ENCODE results near the gene PHF10.

PHF10 gene

DNA sequence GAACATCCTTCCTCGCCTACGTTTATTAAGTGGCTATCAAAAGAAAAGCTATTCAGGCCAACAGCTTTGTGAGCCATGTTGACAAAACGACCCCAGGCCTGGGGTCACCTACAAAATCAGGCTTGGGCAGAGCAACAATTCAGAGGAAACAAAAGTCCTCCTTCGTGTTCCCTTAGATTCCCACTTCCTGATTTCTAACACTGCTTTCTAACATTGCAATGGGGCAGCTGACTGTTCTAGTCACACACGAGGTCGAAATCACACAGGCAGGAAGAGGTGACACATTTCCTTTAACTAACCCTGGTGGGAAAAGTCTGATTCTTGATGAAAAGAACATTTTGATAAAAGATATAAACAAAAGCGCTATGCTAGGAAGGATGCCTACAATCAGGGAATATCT is 54.4 kb downstream of the PHF10 start:
- no peak for DNase-seq

GRCh38 chr6:169669147-169669546 is 55.2 kb downstream of the PHF10 start:
- DNase-seq = no peak

GRCh38 chr6:169668203-169668847 is 56.0 kb downstream of the PHF10 start:
- DNase-seq = no peak

DNA sequence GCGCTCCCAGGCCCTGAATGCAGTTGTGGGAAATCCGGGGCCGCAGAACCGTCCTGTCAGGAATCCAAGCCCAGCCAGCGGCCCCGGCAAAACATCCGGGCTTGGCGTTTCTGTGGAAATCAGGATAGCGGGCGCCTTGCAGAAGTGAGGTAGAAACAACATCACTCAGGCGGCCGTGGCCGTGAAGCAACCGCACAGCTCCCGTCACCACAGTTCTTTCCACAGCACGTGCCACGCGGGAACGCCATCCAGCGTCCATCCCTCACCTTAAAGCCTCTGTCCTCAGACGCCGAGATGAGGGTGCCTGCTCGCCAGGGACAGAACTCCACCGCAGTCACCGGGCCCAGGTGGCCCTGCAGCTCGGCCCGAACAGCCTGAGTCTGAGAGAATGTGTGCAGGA is 56.6 kb downstream of the PHF10 start:
- no peak for DNase-seq

- no peak for DNase-seq
These were observed 57.9 kb downstream of the PHF10 start for GRCh38 chr6:169666441-169666840.

DNA sequence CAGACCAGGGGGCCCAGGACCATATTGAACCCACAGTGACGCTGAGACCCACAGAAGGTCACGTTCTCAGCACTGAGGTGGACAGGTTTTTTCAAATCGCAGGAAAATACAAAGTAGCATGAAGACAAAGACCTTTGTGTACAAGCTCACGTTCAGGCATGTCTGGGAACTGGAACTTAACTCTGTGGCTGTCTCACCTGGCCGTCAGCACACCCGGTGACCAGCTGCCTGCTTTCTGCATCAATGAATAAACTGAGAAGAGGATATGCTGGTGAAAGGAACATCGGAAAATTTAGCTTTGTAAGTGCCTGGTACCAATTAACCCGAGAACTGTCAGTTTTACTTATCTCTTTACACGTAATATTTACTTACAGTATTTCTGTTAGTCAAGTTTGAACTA is 59.0 kb downstream of the PHF10 start:
- no peak for DNase-seq

DNA sequence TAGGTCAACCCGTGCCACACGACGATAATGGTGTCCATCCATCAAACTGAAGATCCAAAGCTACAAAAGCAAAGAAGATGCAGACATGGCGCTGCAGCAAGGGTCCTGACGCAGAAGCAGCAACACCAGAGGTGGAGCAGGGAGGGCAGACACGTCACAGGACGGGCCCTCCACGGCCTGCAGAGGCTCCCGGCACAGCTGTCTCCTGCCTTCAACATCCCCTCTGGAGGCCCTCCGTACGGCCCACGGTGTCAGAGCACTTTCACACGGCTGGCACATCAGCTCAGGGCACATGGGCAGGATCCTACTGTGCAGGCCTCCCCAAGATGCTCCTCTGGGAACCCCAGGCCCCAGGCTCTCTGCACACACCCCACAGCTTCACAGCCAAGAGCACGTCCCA is 60.1 kb downstream of the PHF10 start:
- DNase-seq = no peak

DNA sequence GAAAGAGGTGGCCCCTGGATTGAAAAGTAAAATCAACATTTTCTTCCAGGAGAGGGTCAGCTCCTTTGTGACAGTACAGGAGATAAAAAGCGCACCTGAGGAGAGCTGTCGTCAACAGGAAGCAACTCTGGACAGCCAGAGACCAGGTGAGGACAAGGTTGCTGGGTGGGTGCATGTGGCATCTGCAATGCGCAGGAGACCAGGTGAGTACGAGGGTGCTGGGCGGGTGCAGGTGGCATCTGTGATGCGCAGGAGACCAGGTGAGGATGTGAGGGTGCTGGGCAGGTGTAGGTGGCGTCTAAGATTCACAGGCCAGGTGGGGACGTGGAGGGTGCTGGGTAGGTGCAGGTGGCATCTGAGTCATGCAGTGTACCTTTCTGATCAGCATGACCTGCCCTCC is 60.8 kb downstream of the PHF10 start:
- DNase-seq = no peak

GRCh38 chr6:169661391-169661756 is 62.9 kb downstream of the PHF10 start:
- no peak for DNase-seq

- no peak for DNase-seq
These were observed 63.4 kb downstream of the PHF10 start for GRCh38 chr6:169660751-169661390.

GRCh38 chr6:169659820-169660610 is 64.3 kb downstream of the PHF10 start:
- DNase-seq = no peak

GRCh38 chr6:169657284-169657610 is 67.1 kb downstream of the PHF10 start:
- DNase-seq = no peak

GRCh38 chr6:169656546-169657283 is 67.6 kb downstream of the PHF10 start:
- no peak for DNase-seq

DNA sequence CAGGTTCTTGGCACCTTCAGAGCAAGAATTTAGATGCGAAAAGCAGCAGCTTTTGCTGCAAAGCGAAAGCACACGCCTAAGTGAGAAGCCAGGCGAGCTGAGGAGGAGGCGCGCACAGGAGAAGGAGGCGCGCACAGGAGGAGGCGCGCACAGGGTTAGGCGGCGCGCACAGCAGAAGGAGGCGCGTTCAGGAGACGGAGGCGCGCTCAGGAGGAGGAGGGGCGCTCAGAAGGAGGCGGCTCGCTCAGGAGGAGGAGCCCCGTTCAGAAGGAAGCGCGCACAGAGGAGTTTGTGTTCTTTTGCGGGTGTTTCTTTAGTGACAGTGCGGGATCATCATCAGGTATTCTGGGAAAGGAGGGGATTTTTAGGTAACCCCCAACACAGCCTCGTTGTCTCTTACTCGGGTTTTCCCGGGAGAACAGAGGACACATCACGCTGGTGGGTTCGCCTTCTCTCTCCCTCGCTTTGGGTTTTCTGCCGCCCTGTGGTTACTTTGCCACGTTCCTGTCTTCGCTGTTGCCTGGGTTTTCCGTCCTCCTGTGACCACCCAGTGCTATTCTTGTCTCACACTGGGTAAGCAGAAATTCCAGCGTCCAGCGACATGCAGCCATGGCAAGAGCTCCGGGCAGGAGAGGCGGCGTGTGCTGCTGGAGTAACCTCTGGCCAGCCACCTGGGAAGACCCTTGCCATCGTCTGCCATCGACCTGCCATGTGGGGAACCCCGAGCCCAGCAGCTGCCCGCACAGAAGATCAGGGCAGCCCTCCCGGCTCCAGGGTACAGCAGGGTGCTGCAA is 69.5 kb downstream of the PHF10 start:
- DNase-seq = no peak
